Left colon (tissue), 2 donors: Measurements from ENCODE around the gene CTNNA1. TPM values are rescaled to one million over a fixed set of nuclear protein-coding genes. Genes with fewer than 3 reads are reported as not detected.
"Not testable (repeated sequence)": the region's sequence is repeated elsewhere in the genome, so short reads cannot be mapped to it uniquely, and the experiment has no call there.

Source experiments
- ATAC-seq: fragments of 200-7000 bp; cut with Tn5 transposase; one replicate; pipeline ENCODE4 v1.9.1; 2020; ENCODE audit warnings: mild to moderate bottlenecking, moderate library complexity
- DNase-seq, 2 donors: peaks; one replicate each; pipeline ENCODE4 v3.0.0-alpha.2; 2020
- intact Hi-C, 2 donors: fragments of 100-400 bp; cut with DNase I in 1 of 2; cut with micrococcal nuclease in 1 of 2; formaldehyde crosslinking; loops; one replicate each; pipeline versions ENCODE4 v1.11.2 to v1.14.0; 2022; cut with DNase I, micrococcal nuclease
- total RNA-seq, 2 donors: library from RNA; stranded (reverse); fragmentation: NEBNext Ultra II Directional; extraction: Animal tissue kit (Norgen Biotek cat#: 25700); gene quantifications; one replicate each; pipeline ENCODE4 v1.2.1, GENCODE V29; 2021
- donor health status: DM: no; HTN: no; CAD: no.
- donor health status: DM: yes; HTN: yes; CAD: no.

CTNNA1 gene
- total RNA-seq, 2 donors from 2014 or later = 440 to 447 TPM

DNA sequence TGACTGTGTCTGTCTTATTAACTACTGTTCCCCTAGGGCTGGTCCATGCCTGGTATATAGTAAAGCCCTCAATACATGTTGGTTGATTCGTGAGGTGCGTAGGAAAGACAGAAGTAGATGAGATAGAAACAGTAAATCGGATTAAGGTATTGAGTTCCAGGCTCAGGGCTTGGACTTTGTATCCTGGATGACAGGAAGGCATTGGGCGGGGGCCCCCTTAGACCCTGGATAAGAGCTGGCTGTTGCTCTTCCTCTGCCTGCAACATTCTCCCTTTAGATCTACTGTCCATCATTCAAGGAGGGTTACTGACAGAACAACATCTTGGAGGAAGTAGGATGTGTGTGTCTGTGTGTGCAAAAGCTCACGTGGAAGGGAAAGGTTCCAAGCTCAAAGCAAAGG is 31.2 kb upstream of the CTNNA1 start:
- intact Hi-C loops = no loop called here
- ATAC-seq (no peak), DNase-seq (no peak)

DNA sequence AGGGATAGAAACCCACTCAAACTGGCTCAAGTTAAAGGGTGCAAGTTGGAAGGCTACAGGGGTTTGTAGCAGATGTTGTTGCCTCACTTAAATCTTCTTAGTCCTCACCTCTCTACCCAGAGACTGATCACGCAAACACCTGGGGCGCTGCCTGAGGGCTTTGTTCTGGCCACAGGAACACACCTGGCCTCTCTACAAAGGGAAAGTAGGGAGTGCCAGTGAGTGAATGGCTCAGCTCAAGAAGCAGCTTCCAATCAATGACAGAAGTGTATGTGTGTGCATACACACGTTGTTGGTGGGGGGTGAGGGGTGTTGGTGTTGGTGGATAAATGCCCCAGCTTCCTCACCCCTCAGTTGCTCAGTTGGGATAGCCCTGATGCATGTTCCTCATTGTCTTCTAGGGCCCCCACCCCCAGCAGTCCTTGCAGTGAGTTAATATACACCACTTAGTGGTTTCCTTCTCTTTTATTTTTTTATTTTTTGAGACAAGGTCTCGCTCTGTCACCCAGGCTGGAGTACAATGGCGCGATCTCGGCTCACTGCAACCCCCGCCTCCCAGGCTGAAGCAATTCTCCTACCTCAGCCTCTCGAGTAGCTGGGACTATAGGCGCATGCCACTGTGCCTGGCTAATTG is 30.6 kb upstream of the CTNNA1 start:
- intact Hi-C loops = no loop called here
- ATAC-seq = peak; percentile 52
- DNase-seq = no peak

GRCh38 chr5:138724470-138725146 is 28.6 kb upstream of the CTNNA1 start:
- ATAC-seq = no peak
- intact Hi-C loops = no loop called here
- DNase-seq = peak in 1 of 2 donors; percentile 27

- ATAC-seq (peak; percentile 56), DNase-seq (peak; percentile 5 to 45)
- intact Hi-C loops = no loop called here
Observed at GRCh38 chr5:138725153-138725817, 27.9 kb upstream of the CTNNA1 start.

DNA sequence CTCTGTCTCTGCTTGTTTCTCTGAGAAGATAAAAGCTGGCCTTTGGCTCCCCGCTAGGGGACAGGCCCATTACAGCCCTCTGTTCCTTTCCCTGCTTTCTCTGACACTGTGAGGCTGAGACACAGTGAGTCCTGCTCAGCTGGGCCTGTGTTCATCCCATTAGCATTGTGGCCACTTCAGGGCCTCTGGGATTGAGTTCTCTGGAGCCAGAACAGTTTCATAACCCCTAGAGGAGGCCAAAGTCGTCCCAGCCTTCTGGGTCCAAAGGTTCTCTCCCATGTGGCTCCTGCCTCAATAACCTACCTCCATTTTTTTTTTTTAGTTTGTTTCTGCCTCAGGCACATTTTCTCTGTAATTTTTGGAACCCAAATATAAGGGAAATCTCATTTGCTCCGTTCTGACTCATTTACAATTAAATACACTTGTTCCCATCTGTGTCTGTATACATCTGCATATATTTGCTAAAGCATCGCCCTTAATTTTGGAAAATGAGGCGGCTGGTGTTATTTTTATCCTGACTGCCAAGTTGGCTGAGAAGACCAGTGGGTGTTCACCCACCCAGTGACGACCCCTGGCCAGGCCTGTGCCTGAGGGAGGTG is 27.3 kb upstream of the CTNNA1 start:
- ATAC-seq = peak; percentile 69
- DNase-seq = peak in 1 of 2 donors; percentile 9
- intact Hi-C loops = no loop called here

- intact Hi-C loops = no loop called here
- ATAC-seq (no peak), DNase-seq (no peak)
Observed at GRCh38 chr5:138726848-138727247, 26.4 kb upstream of the CTNNA1 start.

- ATAC-seq, DNase-seq, intact Hi-C loops: not testable (repeated sequence)
Observed at GRCh38 chr5:138730496-138730895, 22.7 kb upstream of the CTNNA1 start.

DNA sequence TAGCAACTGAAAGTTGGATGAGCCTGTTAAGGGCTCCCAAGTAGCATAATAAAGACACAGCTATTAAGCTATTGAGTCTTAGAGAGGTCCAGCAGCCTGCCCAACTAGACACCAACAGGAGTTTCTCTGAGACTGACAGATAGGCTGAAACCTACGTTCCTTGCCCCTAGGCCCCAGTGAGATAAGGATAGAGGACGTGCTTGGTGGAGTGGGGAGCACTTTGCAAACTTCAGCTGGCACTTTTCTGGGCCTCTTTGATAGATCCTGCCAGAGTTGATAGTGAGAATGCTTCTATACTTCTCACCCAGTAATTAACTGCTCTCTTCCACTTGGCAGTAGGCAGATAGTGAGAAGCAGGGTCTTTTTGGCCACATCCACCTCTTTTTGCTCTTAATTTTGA is 20.8 kb upstream of the CTNNA1 start:
- intact Hi-C loops = no loop called here
- no peak for DNase-seq
- ATAC-seq = no peak

- DNase-seq (no peak), ATAC-seq (no peak)
- intact Hi-C loops = no loop called here
Observed at GRCh38 chr5:138732933-138733332, 20.3 kb upstream of the CTNNA1 start.

DNA sequence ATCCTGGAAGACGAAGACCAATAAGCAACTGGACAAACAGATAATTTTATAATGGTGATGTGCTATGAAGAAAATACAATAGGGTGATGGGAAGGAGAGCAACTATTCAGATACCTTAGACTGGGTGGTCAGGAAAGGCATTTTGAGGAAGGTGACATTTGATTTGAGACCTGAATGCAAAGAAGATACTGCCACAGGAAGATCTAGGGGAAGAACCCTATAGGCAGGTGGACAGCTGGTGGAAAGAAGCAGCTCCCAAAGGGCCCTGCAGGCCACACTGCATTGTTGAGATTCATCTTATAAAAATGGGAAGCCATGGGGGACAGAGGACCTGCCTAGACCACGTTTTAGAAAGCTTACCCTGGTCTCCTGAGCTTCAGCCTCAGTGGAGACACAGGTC is 19.7 kb upstream of the CTNNA1 start:
- ATAC-seq = no peak
- intact Hi-C loops = no loop called here
- DNase-seq = no peak

GRCh38 chr5:138736293-138736692 is 16.9 kb upstream of the CTNNA1 start:
- no peak for ATAC-seq
- intact Hi-C loops = no loop called here
- DNase-seq = no peak

GRCh38 chr5:138737494-138738265 is 15.5 kb upstream of the CTNNA1 start:
- no peak for ATAC-seq
- no peak for DNase-seq
- intact Hi-C loops = no loop called here

GRCh38 chr5:138738399-138738798 is 14.8 kb upstream of the CTNNA1 start:
- DNase-seq (no peak), ATAC-seq (no peak)
- intact Hi-C loops = no loop called here

- intact Hi-C loops = no loop called here
- no peak for ATAC-seq
- no peak for DNase-seq
Observed at GRCh38 chr5:138739938-138740337, 13.3 kb upstream of the CTNNA1 start.

DNA sequence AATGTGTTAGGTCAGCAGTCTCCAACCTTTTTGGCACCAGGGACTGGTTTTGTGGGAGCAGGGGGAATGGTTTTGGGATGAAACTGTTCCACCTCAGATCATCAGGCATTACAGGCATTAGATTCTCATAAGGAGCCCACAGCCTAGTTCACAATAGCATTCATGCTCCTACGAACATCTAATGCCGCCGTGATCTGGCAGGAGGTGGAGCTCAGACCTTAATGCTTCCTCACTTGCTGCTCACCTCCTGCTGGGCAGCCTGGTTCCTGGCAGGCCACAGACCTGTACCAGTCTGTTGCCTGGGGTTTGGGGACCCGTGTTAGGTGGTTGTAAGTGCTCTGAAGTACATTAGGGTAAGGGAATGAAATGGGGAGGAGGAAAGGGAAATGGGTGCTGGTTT is 9.7 kb upstream of the CTNNA1 start:
- ATAC-seq (no peak), DNase-seq (no peak)
- intact Hi-C loops = no loop called here

- ATAC-seq = no peak
Observed at GRCh38 chr5:138745268-138745667, 8.0 kb upstream of the CTNNA1 start.

GRCh38 chr5:138748630-138749081 is 4.6 kb upstream of the CTNNA1 start:
- DNase-seq (no peak), ATAC-seq (no peak)
- intact Hi-C loops = no loop called here

More at GRCh38 chr5:138745268-138745667, 8.0 kb upstream of the CTNNA1 start:
- DNase-seq = no peak
- intact Hi-C loops = no loop called here

DNA sequence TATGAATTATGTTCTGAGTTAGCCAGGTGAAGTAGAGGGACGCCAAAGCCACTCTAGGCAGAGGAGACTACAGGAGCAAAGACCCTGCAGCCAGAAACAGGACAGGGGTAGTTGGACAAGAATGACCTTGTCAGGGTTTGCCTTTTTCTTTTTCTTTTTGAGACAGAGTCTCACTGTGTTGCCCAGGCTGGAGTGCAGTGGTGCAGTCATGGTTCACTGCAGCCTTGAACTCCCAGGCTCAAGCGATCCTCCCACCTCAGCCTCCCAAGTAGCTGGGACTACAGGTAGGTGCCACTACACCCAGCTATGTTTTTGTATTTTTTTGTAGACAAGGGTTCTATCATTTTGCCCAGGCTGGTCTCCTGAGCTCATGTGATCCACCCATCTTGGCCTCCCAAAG is 1.9 kb upstream of the CTNNA1 start:
- DNase-seq, ATAC-seq, intact Hi-C loops: not testable (repeated sequence)

DNA sequence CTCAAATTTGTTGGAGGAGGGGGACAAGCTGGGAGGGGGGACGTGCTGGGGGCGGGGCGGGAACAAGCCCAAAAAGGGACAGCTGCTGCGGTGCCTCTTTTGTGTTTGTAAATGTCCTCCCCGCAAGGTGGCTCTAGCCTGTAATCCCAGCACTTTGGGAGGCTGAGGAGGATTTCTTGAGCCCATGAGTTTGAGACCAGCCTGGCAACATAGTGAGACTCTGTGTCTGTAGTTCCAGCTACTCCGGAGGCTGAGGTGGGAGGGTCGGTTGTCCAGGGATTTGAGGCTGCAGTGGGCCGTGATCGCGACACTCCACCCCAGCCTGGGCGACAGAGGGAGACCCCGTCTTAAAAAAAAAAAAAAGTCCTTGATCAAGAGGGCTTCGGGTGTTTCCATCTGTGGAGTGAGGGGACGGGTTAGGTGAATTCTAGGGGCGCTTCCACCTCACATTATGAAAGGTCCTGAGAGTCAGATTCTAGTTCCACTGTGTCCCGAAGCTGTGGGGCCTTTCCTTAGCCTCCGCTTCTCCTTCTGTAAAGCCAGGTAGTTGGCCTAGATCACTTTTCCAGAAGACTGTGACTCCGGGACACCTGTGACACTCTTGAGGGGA is 779 bp upstream of the CTNNA1 start:
- intact Hi-C loops = no loop called here
- DNase-seq (peak; percentile 28 to 41), ATAC-seq (peak; percentile 24)
